ENCODE results near the gene ZFYVE26.
"Not testable (repeated sequence)": the region's sequence is repeated elsewhere in the genome, so short reads cannot be mapped to it uniquely, and the experiment has no call there.

Gene ZFYVE26

DNA sequence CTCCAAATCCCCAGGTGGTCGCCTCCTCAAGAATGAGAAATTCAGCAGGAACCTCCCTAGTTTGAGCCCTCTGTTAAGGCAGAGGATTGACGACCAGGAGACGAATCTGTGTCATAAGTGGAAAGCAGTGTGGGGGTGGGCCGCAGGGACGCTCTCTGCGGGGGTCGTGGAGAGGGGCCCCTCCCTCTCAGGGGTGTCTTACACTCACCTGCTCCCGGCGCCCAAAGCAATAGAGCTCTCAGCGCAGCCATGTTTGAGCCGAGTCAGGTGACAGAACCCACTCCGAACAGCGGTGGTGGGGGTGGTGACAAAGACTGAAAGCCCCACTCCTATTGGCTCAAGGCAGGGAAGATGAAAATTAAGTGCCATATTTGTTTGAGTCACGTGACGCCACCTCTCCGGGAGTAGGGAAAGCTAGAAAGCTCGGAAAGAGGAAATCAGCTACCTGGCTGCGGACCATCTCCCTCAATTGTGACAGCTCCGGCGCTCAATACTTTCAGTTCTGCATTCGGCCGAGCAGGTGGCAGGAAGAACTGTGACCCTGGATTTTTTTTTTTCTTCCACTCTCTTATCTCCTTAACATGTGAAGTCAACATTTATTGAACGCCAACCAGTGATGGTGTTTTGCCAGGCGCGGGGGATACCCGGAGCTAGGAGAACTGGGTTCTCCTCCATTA lies at the start of gene ZFYVE26:
Gene ZFYVE26, minus strand, starts transcription at position 265 of the 677 bp plus-strand sequence. CDS start 627 bp downstream, outside the sequence.
- DNase-seq: peak; percentile 95

DNA sequence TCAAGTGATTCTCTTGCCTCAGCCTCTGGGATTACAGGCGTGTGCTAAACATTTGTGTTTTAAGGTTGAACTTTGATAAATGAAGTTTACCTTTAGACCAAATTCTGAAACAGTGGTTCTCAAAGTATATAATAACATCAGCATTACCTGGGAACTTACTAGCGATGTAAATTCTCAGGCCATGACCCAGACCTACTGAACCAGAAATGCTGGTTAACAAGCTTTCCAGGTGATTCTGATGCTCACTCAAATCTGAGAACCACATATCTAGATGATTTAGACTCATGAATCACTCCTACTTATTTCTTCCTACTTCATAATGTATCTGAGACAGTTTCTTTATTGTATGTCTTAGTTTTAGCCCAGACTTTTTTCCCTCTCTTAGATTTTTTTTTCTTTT lies 46.8 kb upstream of the ZFYVE26 start:
- no peak for DNase-seq

DNA sequence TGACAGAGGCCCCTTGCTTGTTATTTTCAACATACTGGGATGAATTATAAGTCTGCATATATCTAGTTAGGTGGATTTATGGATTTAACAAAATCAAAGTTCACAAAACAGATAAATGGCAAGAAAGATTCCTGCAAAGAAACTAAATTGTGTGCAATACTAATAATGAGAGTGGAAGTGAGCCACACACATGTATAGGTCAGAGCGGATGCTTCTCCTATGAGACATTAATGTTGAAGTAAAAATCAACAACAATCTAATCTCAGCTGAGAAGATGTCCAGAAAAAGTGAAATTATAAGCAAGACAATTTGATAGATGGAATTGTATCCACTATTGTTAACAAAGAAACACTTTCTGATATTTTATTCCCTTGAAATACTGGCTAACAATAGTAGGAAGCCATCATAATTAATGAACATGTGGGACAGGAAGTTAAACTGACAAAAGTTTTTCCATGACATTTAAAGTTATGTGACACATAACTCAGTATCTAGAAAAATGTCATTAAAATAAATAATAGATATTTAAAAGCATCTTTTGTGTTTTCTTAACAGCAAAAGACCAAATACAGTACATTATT lies 42.9 kb upstream of the ZFYVE26 start:
- no peak for DNase-seq

- DNase-seq: no peak
Measured at GRCh38 chr14:67857778-67858350, 41.5 kb upstream of the ZFYVE26 start.

DNA sequence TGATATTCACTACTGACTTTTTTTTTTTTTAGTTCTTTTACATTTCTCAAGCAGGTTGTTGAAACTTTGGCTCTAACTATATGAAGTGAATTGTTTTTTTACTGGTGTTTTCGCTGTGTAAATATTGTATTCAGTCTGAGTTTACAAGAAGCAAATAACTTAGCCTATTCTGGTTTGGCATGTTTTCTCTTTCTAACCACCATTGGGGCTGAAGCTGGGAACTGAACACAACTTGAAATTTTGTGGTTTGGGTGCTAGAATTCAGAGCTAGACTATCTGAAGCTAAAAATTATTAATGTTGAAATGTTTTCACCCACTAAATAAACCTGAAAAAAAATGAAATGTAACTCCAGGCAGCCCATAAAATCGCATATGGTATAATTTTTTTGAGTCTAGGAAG lies 40.4 kb upstream of the ZFYVE26 start:
- DNase-seq: no peak

GRCh38 chr14:67853715-67854114 lies 37.3 kb upstream of the ZFYVE26 start:
- DNase-seq: no peak

- DNase-seq: no peak
Measured at GRCh38 chr14:67852926-67853604, 36.7 kb upstream of the ZFYVE26 start.

DNA sequence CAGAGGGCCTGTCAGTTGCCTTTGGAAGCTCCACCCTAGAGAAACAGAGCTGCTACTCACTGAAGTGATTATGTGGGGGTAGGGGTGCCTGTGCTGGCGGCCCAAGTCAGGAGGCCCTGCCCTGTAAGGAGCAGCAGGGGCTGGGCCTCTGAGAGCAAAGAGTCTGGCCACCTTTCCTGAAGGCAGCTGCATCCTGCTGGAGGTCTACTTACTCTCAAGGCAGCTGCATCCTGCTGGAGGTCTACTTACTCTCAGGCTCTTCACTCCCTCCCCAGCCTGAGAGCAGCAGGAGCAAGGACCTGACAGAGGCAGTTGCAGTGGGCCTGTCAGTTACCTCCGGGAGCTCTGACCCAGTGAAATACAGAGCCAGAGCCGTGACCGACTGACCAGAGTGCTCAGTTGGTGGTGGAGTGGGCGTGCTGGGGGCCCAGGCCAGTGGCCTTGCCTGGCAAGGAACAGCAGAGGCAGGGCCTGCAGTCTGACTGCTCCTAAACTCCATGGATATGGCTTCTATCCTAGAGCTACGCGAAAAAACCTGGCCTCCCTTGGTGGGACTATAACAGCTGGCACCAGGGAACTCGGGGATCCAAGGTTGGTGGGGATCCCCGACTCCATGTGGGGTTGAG lies 35.5 kb upstream of the ZFYVE26 start:
- no peak for DNase-seq

DNA sequence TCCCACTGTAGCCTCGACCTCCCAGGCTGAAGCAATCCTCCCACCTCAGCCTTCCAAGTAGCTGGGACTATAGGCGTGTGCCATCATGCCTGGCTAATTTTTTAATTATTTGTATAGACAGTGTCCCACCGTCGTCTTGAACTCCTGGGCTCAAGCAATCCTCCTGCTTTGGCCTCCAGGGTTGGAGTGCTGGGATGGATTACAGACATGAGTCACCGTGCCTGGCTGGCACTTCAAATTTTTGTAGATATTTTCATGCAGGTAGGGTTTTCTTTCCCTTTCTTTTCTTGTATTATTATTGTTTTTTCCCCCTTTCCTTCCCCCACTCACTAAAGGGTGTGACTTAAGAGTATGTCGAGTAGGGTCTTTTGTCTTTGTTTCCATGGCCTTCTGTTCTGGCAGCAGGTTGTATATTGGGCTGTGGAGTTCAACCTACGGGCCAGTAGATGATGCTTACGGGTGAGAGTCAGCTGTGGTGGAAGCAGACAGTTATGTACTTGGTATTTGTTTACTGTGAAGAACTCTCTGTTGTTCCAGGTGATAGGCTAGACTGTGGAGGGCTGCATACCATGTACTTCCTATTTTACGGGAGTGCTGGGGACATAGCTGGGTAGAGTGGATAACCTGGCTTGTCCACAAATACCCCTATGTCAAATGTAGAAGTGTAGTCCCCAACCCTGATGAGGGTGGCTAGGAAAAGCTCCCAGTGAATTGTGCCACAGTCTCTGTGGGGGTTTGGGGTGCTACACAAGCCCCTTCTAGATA lies 33.9 kb upstream of the ZFYVE26 start:
- DNase-seq: no peak

DNA sequence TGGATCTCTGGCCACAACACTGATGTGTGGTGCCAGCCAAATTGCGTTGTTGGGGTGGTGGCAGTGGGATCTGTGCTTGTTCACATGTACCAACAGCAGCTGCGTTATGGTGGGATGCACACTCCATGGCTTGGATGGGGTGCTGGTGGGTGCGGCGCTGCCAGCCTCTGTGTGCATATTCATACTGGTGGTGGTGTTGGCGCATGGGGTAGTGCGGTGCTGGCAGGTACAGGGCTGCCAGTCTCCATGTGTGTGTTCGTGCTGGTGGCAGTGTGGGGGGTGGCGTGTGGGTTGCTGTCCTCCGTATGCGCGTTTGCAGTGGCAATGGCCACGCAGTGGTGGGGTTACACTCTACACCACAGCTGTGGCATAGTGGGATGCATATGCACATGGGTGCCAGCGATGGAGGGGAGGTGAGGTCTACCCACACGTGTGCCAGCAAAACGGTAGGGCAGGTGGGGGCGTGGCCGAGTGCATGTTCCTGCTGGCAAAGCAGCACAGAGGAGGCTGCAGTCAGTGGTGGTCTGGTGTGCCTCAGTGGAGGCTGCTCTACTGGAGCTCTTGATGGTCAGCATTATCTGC lies 29.7 kb upstream of the ZFYVE26 start:
- DNase-seq: no peak

- peak; percentile 5 for DNase-seq
Measured at GRCh38 chr14:67837011-67837624, 20.7 kb upstream of the ZFYVE26 start.

- DNase-seq: no peak
Measured at GRCh38 chr14:67835596-67835995, 19.2 kb upstream of the ZFYVE26 start.

- DNase-seq: no peak
Measured at GRCh38 chr14:67833403-67833802, 17.0 kb upstream of the ZFYVE26 start.

- no peak for DNase-seq
Measured at GRCh38 chr14:67831113-67831512, 14.7 kb upstream of the ZFYVE26 start.

DNA sequence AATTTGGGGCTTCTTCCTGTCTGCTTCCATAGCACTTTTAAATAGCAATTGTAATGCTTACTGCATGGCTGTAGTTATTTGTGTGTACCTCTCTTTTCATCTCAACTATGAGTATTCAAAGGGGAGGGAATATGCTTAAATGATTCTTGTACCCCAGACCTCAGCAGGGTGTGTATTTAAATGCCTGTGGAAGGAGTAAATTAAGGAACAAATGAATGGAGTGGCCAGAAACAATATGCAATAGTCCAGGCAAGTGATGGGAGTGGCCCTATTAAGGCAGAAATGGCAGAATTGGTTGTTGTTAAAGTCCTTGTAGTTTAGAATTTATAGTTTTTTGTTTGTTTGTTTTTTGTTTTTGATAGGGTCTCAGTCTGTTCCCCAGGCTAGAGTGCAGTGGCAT lies 4.7 kb upstream of the ZFYVE26 start:
- DNase-seq: no peak

DNA sequence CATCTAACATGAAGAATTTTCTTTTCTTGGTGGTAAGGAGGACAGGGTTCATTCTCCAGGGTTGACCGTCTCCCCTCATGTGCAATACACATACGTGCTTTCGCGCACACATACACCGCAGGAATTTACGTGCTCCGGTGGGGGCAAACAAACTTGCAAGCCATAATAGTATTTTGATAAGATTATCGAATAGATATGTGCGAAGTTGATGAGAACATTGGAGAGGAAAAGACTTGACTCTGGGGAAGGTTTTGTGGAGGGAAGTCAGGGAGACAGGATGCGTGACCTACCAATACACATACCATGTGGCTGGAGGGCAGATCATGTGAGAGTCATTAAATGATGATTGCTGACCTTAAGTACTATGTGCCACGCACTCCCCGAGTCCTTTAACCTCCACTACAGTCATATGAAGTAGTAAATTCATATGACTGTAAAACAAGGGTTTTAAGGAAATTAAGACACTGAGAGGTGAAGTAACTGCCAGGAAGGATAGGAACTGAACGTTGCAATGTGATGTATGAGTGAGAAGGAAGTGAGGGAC lies 4.1 kb upstream of the ZFYVE26 start:
- DNase-seq: no peak

- peak; percentile 60 for DNase-seq
Measured at GRCh38 chr14:67819563-67820421, 3.4 kb upstream of the ZFYVE26 start, which contains the start of gene RAD51B. Gene RAD51B, plus strand, starts transcription at chr14:67819779.

GRCh38 chr14:67818476-67818875 lies 2.1 kb upstream of the ZFYVE26 start:
- not testable (repeated sequence) for DNase-seq

GRCh38 chr14:67817750-67818438 lies 1.5 kb upstream of the ZFYVE26 start:
- DNase-seq: no peak

All from NCI-H2029 (cell line).